ENCODE results near the gene MAPKAPK3. TPM values are rescaled to one million over a fixed set of nuclear protein-coding genes. Genes with fewer than 3 reads are reported as not detected.

The MAPKAPK3 gene
- total and polyA plus RNA-seq, 2 donors from 2014 or later: 68.0 to 75.8 TPM

GRCh38 chr3:50630394-50630793 is 13.4 kb downstream of the MAPKAPK3 start:
- H3K4me3 ChIP-seq (ENCODE audit: low read length in 3 of 3): no peak overlapping the region
- peaks cover 0 to 15% (median 13%) of the 10 kb centered on the region in 3 donors for H3K4me1 ChIP-seq (ENCODE audit: control insufficient read depth in 2 of 3, insufficient read depth in 2 of 3, low read depth in 1 of 3, low read length in 3 of 3)
- H3K9ac ChIP-seq (ENCODE audit: low read length in 3 of 3): no peak overlapping the region
- intact Hi-C loops (cut with DNase I): no loop called here
- no peaks in the 10 kb centered on the region for H3K27me3 ChIP-seq (ENCODE audit: control insufficient read depth, insufficient read depth, low read length)
- DNase-seq (no peak), FAIRE-seq (no peak)
- no peaks in the 10 kb centered on the region for H3K36me3 ChIP-seq (ENCODE audit: control insufficient read depth in 2 of 3, insufficient read depth in 3 of 3, low read length in 3 of 3)
- no peaks in the 10 kb centered on the region for H3K9me3 ChIP-seq (ENCODE audit: control insufficient read depth in 2 of 3, insufficient read depth in 1 of 3, low read length in 3 of 3)
- no peak for TF ChIP-seq CTCF (IDR thresholded peaks at IDR 0.05; ENCODE audit: borderline replicate concordance, extremely low read depth, insufficient read depth)
- H3K27ac ChIP-seq (ENCODE audit: low read depth in 2 of 2, low read length in 2 of 2): no peak overlapping the region

- H3K36me3 ChIP-seq (ENCODE audit: control insufficient read depth in 2 of 3, insufficient read depth in 3 of 3, low read length in 3 of 3): no peaks in the 10 kb centered on the region
- TF ChIP-seq CTCF (IDR thresholded peaks at IDR 0.05; ENCODE audit: borderline replicate concordance, extremely low read depth, insufficient read depth): no peak
- H3K4me3 ChIP-seq (ENCODE audit: low read length in 3 of 3): no peak overlapping the region
- peaks cover 0 to 13% (median 10%) of the 10 kb centered on the region in 3 donors for H3K4me1 ChIP-seq (ENCODE audit: control insufficient read depth in 2 of 3, insufficient read depth in 2 of 3, low read depth in 1 of 3, low read length in 3 of 3)
- DNase-seq (peak in 3 of 5 donors; percentile 55 to 69 (median 69)), FAIRE-seq (no peak)
- H3K27me3 ChIP-seq (ENCODE audit: control insufficient read depth, insufficient read depth, low read length): no peaks in the 10 kb centered on the region
- no peak overlapping the region for H3K9ac ChIP-seq (ENCODE audit: low read length in 3 of 3)
- H3K9me3 ChIP-seq (ENCODE audit: control insufficient read depth in 2 of 3, insufficient read depth in 1 of 3, low read length in 3 of 3): no peaks in the 10 kb centered on the region
- H3K27ac ChIP-seq (ENCODE audit: low read depth in 2 of 2, low read length in 2 of 2): no peak overlapping the region
- intact Hi-C loops (cut with DNase I): no loop called here
These were observed 13.9 kb downstream of the MAPKAPK3 start for GRCh38 chr3:50630877-50631276.

GRCh38 chr3:50632450-50632849 is 15.5 kb downstream of the MAPKAPK3 start:
- Histone ChIP-seq H3K27me3 (ENCODE audit: control insufficient read depth, insufficient read depth, low read length) (no peaks in the 10 kb centered on the region), H3K4me1 (ENCODE audit: control insufficient read depth in 2 of 3, insufficient read depth in 2 of 3, low read depth in 1 of 3, low read length in 3 of 3) (peaks cover 0 to 12% (median 8%) of the 10 kb centered on the region in 3 donors), H3K9me3 (ENCODE audit: control insufficient read depth in 2 of 3, insufficient read depth in 1 of 3, low read length in 3 of 3) (no peaks in the 10 kb centered on the region), H3K4me3 (ENCODE audit: low read length in 3 of 3) (no peak overlapping the region), H3K9ac (ENCODE audit: low read length in 3 of 3) (no peak overlapping the region), H3K36me3 (ENCODE audit: control insufficient read depth in 2 of 3, insufficient read depth in 3 of 3, low read length in 3 of 3) (no peaks in the 10 kb centered on the region), H3K27ac (ENCODE audit: low read depth in 2 of 2, low read length in 2 of 2) (no peak overlapping the region)
- FAIRE-seq: no peak
- intact Hi-C loops (cut with DNase I): no loop called here
- TF ChIP-seq CTCF (IDR thresholded peaks at IDR 0.05; ENCODE audit: borderline replicate concordance, extremely low read depth, insufficient read depth): no peak
- peak in 2 of 5 donors; percentile 62 to 65 for DNase-seq

GRCh38 chr3:50633230-50633790 is 16.4 kb downstream of the MAPKAPK3 start:
- FAIRE-seq: no peak
- intact Hi-C loops (cut with DNase I): no loop called here
- Histone ChIP-seq H3K4me1 (ENCODE audit: control insufficient read depth in 2 of 3, insufficient read depth in 2 of 3, low read depth in 1 of 3, low read length in 3 of 3) (peaks cover 0 to 13% (median 12%) of the 10 kb centered on the region in 3 donors), H3K27me3 (ENCODE audit: control insufficient read depth, insufficient read depth, low read length) (no peaks in the 10 kb centered on the region), H3K36me3 (ENCODE audit: control insufficient read depth in 2 of 3, insufficient read depth in 3 of 3, low read length in 3 of 3) (no peaks in the 10 kb centered on the region), H3K9me3 (ENCODE audit: control insufficient read depth in 2 of 3, insufficient read depth in 1 of 3, low read length in 3 of 3) (no peaks in the 10 kb centered on the region), H3K27ac (ENCODE audit: low read depth in 2 of 2, low read length in 2 of 2) (no peak overlapping the region), H3K4me3 (ENCODE audit: low read length in 3 of 3) (no peak overlapping the region), H3K9ac (ENCODE audit: low read length in 3 of 3) (no peak overlapping the region)
- DNase-seq: no peak
- TF ChIP-seq CTCF (IDR thresholded peaks at IDR 0.05; ENCODE audit: borderline replicate concordance, extremely low read depth, insufficient read depth): no peak

Measured in kidney (tissue), 14 donors.